HepG2 (cell line): ENCODE data around the gene OPRL1. TPM values are rescaled to one million over a fixed set of nuclear protein-coding genes. Genes with fewer than 3 reads are reported as not detected.

ENCODE experiments used
- GATA4 ChIP-seq: sonication (generic); IDR thresholded peaks from 2 replicates; pipeline ENCODE4 v1.6.1; 2016; ENCODE audit warnings: antibody characterized with exemption, low read depth, borderline replicate concordance
- KAT8 ChIP-seq: IDR thresholded peaks from 2 replicates; pipeline ENCODE4 v1.6.1; 2016; ENCODE audit warnings: missing genetic modification reagents, missing compliant biosample characterization
- KLF6 ChIP-seq: IDR thresholded peaks from 2 replicates; pipeline ENCODE4 v1.8.0; 2016; ENCODE audit warnings: missing biosample characterization, missing genetic modification reagents
- SNAI1 ChIP-seq: sonication (generic); formaldehyde crosslinking; IDR thresholded peaks from 2 replicates; pipeline ENCODE4 v1.5.0; 2020; ENCODE audit warnings: mild to moderate bottlenecking, missing genetic modification reagents, borderline replicate concordance
- SOX13 ChIP-seq, 3 experiments: fragments of 450-650 bp in 1 of 3; sonication (generic) in 1 of 3; formaldehyde crosslinking in 1 of 3; IDR thresholded peaks in 2 of 3; conservative IDR thresholded peaks in 1 of 3; 2 replicates each; pipeline versions ENCODE4 v1.5.0 to v1.6.1; 2016 to 2020; ENCODE audit warnings: antibody characterized with exemption in 1 of 3, mild to moderate bottlenecking in 1 of 3, missing compliant biosample characterization in 1 of 3, missing genetic modification reagents in 1 of 3, moderate library complexity in 1 of 3
- SP5 ChIP-seq: IDR thresholded peaks from 2 replicates; pipeline ENCODE4 v1.6.1; 2016; ENCODE audit warnings: low read depth, borderline replicate concordance
- TBX2 ChIP-seq: sonication (generic); formaldehyde crosslinking; IDR thresholded peaks from 2 replicates; pipeline ENCODE4 v1.5.0; 2020; ENCODE audit warnings: missing genetic modification reagents, mild to moderate bottlenecking, borderline replicate concordance
- ZNF10 ChIP-seq: sonication (generic); formaldehyde crosslinking; IDR thresholded peaks from 2 replicates; pipeline ENCODE4 v1.4.0; 2020; ENCODE audit warnings: mild to moderate bottlenecking, low read depth, missing genetic modification reagents, borderline replicate concordance
- ZNF317 ChIP-seq: sonication (generic); formaldehyde crosslinking; IDR thresholded peaks from 2 replicates; pipeline ENCODE4 v1.5.0; 2020; ENCODE audit warnings: mild to moderate bottlenecking, missing genetic modification reagents
- ZNF501 ChIP-seq: sonication (generic); formaldehyde crosslinking; IDR thresholded peaks from 2 replicates; pipeline ENCODE4 v1.5.1; 2020; ENCODE audit warnings: mild to moderate bottlenecking, moderate library complexity, missing genetic modification reagents
- ZNF550 ChIP-seq: sonication (generic); formaldehyde crosslinking; IDR thresholded peaks from 2 replicates; pipeline ENCODE4 v1.4.0; 2020; ENCODE audit warnings: mild to moderate bottlenecking, missing genetic modification reagents, borderline replicate concordance
- ZNF713 ChIP-seq: sonication (generic); formaldehyde crosslinking; IDR thresholded peaks from 2 replicates; pipeline ENCODE4 v1.4.0; 2020; ENCODE audit warnings: mild to moderate bottlenecking, missing genetic modification reagents
- ZNF782 ChIP-seq: sonication (generic); formaldehyde crosslinking; IDR thresholded peaks from 2 replicates; pipeline ENCODE4 v1.4.0; 2020; ENCODE audit warnings: missing genetic modification reagents, mild to moderate bottlenecking, borderline replicate concordance
- polyA plus RNA-seq, 8 experiments: library from polyadenylated mRNA; depleted of rRNA in 3 of 8; stranded (reverse) in 7 of 8; unstranded in 1 of 8; fragments of >200 nt; fragmentation: Illumina TruSeq in 4 of 8; extraction: Trizol in 4 of 8; gene quantifications; 2 replicates each; pipeline versions ENCODE4 v1.2.1 to v1.2.3, GENCODE V29; 2011 to 2016; ENCODE audit warnings: low read depth in 4 of 8, missing spikeins in 1 of 8, mixed read lengths in 1 of 8; ENCODE audit not compliant: insufficient read depth in 1 of 8
- total RNA-seq, 5 experiments: library from RNA; depleted of rRNA; stranded (reverse); fragments of >200 nt; fragmentation: Illumina TruSeq; extraction: Trizol; gene quantifications; 2 replicates each; pipeline ENCODE4 v1.2.3, GENCODE V29; 2016; ENCODE audit warnings: low read depth in 1 of 5
- TF ChIP-seq, protein P1 (sequence below): sonication (generic); formaldehyde crosslinking; conservative IDR thresholded peaks from 2 replicates; pipeline ENCODE4 v1.4.0; 2020; ENCODE audit warnings: mild to moderate bottlenecking, missing genetic modification reagents, moderate library complexity
- TF ChIP-seq, protein P2 (sequence below): sonication (generic); formaldehyde crosslinking; IDR thresholded peaks from 2 replicates; pipeline ENCODE4 v1.4.0; 2020; ENCODE audit warnings: missing genetic modification reagents
- TF ChIP-seq, protein P3 (sequence below): sonication (generic); formaldehyde crosslinking; IDR thresholded peaks from 2 replicates; pipeline ENCODE4 v1.4.0; 2020; ENCODE audit warnings: missing genetic modification reagents
- TF ChIP-seq, protein P4 (sequence below): sonication (generic); formaldehyde crosslinking; conservative IDR thresholded peaks from 2 replicates; pipeline ENCODE4 v1.4.0; 2020; ENCODE audit warnings: missing genetic modification reagents

Gene OPRL1
- total and polyA plus RNA-seq, 2 of the 13 experiments (the other 11 are each of a cell fraction or from before 2014, with no cell fraction given) = 0.35 to 0.71 TPM

DNA sequence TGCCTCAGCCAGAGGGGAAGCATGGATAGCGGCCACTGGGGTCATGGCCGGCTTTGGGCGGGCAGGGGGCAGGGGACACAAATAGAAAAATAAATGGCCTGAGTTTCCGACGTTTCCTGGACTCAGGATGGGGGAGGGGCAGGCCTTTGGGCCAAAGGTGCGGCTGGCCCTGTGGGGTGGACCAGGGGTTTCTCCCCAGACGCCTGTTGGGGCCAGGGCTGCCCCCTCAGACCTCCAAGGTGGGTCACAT lies 23.3 kb upstream of the OPRL1 start (continued):
- TF ChIP-seq, protein P1, sequence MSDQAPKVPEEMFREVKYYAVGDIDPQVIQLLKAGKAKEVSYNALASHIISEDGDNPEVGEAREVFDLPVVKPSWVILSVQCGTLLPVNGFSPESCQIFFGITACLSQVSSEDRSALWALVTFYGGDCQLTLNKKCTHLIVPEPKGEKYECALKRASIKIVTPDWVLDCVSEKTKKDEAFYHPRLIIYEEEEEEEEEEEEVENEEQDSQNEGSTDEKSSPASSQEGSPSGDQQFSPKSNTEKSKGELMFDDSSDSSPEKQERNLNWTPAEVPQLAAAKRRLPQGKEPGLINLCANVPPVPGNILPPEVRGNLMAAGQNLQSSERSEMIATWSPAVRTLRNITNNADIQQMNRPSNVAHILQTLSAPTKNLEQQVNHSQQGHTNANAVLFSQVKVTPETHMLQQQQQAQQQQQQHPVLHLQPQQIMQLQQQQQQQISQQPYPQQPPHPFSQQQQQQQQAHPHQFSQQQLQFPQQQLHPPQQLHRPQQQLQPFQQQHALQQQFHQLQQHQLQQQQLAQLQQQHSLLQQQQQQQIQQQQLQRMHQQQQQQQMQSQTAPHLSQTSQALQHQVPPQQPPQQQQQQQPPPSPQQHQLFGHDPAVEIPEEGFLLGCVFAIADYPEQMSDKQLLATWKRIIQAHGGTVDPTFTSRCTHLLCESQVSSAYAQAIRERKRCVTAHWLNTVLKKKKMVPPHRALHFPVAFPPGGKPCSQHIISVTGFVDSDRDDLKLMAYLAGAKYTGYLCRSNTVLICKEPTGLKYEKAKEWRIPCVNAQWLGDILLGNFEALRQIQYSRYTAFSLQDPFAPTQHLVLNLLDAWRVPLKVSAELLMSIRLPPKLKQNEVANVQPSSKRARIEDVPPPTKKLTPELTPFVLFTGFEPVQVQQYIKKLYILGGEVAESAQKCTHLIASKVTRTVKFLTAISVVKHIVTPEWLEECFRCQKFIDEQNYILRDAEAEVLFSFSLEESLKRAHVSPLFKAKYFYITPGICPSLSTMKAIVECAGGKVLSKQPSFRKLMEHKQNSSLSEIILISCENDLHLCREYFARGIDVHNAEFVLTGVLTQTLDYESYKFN (CRISPR knock-in tag) = peak; percentile 88
- TF ChIP-seq KAT8 (CRISPR knock-in tag) = no peak; the same call in 1 of the 2 replicates
- TF ChIP-seq SNAI1 (CRISPR knock-in tag) = 0 out of 2 replicates have a peak, but pooled peaks have one; percentile 16
- no peak; the same call in 1 of the 2 replicates for TF ChIP-seq ZNF317 (CRISPR knock-in tag)
- TF ChIP-seq ZNF10 = no peak
- TF ChIP-seq, protein P2, sequence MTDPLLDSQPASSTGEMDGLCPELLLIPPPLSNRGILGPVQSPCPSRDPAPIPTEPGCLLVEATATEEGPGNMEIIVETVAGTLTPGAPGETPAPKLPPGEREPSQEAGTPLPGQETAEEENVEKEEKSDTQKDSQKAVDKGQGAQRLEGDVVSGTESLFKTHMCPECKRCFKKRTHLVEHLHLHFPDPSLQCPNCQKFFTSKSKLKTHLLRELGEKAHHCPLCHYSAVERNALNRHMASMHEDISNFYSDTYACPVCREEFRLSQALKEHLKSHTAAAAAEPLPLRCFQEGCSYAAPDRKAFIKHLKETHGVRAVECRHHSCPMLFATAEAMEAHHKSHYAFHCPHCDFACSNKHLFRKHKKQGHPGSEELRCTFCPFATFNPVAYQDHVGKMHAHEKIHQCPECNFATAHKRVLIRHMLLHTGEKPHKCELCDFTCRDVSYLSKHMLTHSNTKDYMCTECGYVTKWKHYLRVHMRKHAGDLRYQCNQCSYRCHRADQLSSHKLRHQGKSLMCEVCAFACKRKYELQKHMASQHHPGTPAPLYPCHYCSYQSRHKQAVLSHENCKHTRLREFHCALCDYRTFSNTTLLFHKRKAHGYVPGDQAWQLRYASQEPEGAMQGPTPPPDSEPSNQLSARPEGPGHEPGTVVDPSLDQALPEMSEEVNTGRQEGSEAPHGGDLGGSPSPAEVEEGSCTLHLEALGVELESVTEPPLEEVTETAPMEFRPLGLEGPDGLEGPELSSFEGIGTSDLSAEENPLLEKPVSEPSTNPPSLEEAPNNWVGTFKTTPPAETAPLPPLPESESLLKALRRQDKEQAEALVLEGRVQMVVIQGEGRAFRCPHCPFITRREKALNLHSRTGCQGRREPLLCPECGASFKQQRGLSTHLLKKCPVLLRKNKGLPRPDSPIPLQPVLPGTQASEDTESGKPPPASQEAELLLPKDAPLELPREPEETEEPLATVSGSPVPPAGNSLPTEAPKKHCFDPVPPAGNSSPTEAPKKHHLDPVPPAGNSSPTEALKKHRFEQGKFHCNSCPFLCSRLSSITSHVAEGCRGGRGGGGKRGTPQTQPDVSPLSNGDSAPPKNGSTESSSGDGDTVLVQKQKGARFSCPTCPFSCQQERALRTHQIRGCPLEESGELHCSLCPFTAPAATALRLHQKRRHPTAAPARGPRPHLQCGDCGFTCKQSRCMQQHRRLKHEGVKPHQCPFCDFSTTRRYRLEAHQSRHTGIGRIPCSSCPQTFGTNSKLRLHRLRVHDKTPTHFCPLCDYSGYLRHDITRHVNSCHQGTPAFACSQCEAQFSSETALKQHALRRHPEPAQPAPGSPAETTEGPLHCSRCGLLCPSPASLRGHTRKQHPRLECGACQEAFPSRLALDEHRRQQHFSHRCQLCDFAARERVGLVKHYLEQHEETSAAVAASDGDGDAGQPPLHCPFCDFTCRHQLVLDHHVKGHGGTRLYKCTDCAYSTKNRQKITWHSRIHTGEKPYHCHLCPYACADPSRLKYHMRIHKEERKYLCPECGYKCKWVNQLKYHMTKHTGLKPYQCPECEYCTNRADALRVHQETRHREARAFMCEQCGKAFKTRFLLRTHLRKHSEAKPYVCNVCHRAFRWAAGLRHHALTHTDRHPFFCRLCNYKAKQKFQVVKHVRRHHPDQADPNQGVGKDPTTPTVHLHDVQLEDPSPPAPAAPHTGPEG (CRISPR knock-in tag) = no peak
- no peak for TF ChIP-seq ZNF550 (CRISPR knock-in tag)
- TF ChIP-seq, protein P3, sequence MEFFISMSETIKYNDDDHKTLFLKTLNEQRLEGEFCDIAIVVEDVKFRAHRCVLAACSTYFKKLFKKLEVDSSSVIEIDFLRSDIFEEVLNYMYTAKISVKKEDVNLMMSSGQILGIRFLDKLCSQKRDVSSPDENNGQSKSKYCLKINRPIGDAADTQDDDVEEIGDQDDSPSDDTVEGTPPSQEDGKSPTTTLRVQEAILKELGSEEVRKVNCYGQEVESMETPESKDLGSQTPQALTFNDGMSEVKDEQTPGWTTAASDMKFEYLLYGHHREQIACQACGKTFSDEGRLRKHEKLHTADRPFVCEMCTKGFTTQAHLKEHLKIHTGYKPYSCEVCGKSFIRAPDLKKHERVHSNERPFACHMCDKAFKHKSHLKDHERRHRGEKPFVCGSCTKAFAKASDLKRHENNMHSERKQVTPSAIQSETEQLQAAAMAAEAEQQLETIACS = peak; percentile 50; the same call in 1 of the 2 replicates
- TF ChIP-seq KLF6 (CRISPR knock-in tag) = no peak
- TF ChIP-seq SOX13 (IDR thresholded peaks at IDR 0.05) = no peak
- peak in 1 of 2 experiments; percentile 39; a peak in 1 of 4 replicates for TF ChIP-seq SOX13 (CRISPR knock-in tag; conservative IDR thresholded peaks at IDR 0.05 in 1 of 2, IDR thresholded peaks at IDR 0.05 in 1 of 2)
- TF ChIP-seq, protein P4, sequence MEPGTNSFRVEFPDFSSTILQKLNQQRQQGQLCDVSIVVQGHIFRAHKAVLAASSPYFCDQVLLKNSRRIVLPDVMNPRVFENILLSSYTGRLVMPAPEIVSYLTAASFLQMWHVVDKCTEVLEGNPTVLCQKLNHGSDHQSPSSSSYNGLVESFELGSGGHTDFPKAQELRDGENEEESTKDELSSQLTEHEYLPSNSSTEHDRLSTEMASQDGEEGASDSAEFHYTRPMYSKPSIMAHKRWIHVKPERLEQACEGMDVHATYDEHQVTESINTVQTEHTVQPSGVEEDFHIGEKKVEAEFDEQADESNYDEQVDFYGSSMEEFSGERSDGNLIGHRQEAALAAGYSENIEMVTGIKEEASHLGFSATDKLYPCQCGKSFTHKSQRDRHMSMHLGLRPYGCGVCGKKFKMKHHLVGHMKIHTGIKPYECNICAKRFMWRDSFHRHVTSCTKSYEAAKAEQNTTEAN (CRISPR knock-in tag) = no peak
- TF ChIP-seq ZNF713 = no peak
- TF ChIP-seq GATA4 = no peak
- TF ChIP-seq ZNF501 = no peak
- TF ChIP-seq ZNF782 = no peak
- 0 out of 2 replicates have a peak, but pooled peaks have one; percentile 23 for TF ChIP-seq TBX2 (CRISPR knock-in tag)
- TF ChIP-seq SP5 (CRISPR knock-in tag) = peak; percentile 54
